ENCODE data around the gene MUL1.

The MUL1 gene

DNA sequence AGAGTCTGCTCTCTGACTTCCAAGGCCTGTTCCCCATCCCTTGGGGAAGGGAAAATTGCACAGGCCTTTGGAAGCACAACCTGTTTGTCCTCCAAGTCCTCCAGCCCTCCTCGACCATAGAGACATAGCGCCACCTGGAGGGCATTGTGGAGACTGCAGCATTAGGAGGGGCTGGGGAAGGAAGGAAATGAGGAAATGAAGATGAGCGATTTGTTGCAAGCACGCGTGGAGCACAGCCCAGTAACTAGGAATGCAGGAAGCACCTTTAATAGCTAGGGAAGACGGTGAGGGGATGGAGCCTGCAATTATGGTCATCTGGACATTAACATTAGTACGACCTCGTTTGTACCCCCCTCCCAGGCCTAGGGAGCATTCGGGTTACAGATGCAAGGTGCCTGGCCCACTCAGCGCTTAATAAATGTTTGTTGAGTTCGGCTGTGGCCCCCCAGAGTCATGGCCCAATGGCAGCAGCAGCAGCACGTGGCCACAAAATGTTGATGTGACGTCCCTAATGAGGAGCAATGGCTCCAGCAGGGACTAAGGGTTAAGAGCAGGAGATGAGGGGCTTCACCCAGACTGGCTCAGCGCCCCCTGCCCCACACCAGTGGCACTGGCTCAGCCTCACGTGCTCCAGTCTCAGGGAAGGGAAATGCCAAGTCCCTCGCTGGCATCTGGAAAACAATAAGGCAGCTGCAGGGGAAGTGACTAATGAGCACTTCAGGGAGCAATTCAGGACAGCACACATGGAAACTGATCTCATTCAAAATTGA is 13.9 kb downstream of the MUL1 start:
- peak; percentile 82 for DNase-seq (ENCODE audit: low read depth)
- H3K4me3 ChIP-seq (ENCODE audit: low read depth, low read length): no peak overlapping the region
- in situ Hi-C loops (cut with HindIII; ENCODE audit: low sequenced_read_pairs): no loop called here
- TF ChIP-seq, protein P1, sequence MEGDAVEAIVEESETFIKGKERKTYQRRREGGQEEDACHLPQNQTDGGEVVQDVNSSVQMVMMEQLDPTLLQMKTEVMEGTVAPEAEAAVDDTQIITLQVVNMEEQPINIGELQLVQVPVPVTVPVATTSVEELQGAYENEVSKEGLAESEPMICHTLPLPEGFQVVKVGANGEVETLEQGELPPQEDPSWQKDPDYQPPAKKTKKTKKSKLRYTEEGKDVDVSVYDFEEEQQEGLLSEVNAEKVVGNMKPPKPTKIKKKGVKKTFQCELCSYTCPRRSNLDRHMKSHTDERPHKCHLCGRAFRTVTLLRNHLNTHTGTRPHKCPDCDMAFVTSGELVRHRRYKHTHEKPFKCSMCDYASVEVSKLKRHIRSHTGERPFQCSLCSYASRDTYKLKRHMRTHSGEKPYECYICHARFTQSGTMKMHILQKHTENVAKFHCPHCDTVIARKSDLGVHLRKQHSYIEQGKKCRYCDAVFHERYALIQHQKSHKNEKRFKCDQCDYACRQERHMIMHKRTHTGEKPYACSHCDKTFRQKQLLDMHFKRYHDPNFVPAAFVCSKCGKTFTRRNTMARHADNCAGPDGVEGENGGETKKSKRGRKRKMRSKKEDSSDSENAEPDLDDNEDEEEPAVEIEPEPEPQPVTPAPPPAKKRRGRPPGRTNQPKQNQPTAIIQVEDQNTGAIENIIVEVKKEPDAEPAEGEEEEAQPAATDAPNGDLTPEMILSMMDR (IDR thresholded peaks at IDR 0.05; ENCODE audit: low read depth, low read length, missing control alignments): peak; percentile 98

DNA sequence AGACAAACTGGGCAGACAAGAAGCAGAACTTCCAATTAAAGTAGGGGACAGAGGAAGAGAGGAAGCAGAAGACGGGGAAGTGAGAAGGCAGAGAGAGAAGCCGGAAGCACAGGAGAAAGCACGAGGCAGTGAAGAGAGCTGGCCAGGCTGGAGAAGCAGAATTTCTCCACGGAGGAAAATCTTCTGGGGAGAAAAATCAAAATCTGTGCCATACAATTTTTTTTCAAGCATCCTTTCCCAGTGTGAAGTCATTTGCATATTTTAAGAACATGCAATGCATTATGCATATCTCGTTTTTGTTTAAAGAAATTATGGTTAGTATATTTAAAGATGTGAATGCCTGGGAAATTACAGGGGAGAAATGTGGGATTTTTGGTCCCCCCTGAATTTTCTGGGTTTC is 14.6 kb downstream of the MUL1 start:
- H3K4me3 ChIP-seq (ENCODE audit: low read depth, low read length): no peak overlapping the region
- in situ Hi-C loops (cut with HindIII; ENCODE audit: low sequenced_read_pairs): no loop called here
- TF ChIP-seq, protein P1 (IDR thresholded peaks at IDR 0.05; ENCODE audit: low read depth, low read length, missing control alignments): no peak
- no peak for DNase-seq (ENCODE audit: low read depth)

DNA sequence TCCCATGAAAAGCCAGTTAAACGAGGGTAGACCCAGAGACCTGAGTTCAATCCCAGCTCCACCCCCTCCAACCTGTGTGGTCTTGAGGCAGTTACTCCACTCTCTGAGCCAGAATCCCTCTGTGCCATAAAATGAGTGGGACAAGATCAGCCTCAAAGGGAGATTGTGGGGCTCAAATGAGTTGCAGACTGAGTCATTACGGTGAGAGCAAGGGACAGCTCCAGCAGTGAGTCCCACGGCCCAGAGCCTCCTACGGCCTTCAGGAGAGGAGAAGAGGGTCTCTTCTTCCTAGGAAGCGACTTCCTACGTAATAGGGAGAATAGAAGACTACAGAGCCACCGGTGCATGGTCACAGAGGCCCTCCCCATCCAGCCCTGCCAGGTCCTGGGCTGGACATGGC is 15.2 kb downstream of the MUL1 start:
- in situ Hi-C loops (cut with HindIII; ENCODE audit: low sequenced_read_pairs): no loop called here
- no peak for DNase-seq (ENCODE audit: low read depth)
- TF ChIP-seq, protein P1 (IDR thresholded peaks at IDR 0.05; ENCODE audit: low read depth, low read length, missing control alignments): no peak
- H3K4me3 ChIP-seq (ENCODE audit: low read depth, low read length): no peak overlapping the region

DNA sequence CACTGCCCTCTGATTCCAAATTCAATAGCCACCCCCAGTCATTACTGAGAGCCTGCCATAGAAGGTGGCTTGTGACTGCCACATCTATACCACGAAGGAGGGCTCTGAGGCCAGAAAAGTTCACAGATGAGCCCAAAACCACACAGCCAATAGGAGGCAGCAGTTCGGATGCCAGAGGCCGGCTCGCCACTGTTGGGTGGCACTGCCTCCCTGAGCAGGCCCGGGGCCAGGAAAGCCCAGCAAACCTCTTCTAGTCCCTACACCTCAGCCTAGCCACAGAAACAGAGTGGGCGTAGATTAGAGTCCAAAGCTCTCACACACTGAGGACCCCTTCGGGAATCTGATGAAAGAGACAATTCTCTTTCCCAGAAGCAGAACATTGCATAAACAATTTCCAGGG is 16.1 kb downstream of the MUL1 start:
- H3K4me3 ChIP-seq (ENCODE audit: low read depth, low read length): no peak overlapping the region
- TF ChIP-seq, protein P1 (IDR thresholded peaks at IDR 0.05; ENCODE audit: low read depth, low read length, missing control alignments): no peak
- DNase-seq (ENCODE audit: low read depth): no peak
- in situ Hi-C loops (cut with HindIII; ENCODE audit: low sequenced_read_pairs): no loop called here

DNA sequence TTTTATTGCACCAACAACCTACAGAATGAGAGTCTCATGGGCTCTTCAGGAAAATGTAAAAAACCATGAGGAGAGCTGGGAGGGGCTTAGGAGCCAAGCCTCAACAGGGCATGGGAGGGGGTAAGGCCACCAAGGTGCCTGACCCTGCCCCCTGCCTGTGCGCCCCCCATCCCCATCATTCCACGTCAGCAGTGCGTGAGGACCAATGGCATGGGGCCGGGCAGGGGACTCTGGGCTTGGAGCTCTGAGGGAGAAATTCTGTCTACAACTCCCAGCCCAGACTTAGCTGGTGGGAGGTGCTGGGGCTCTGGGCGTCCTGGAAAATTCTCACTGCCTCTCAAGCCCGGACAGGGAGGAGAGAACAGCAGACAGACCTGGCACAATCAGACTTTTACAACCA is 16.8 kb downstream of the MUL1 start:
- H3K4me3 ChIP-seq (ENCODE audit: low read depth, low read length): no peak overlapping the region
- TF ChIP-seq, protein P1 (IDR thresholded peaks at IDR 0.05; ENCODE audit: low read depth, low read length, missing control alignments): no peak
- DNase-seq (ENCODE audit: low read depth): no peak
- in situ Hi-C loops (cut with HindIII; ENCODE audit: low sequenced_read_pairs): no loop called here

DNA sequence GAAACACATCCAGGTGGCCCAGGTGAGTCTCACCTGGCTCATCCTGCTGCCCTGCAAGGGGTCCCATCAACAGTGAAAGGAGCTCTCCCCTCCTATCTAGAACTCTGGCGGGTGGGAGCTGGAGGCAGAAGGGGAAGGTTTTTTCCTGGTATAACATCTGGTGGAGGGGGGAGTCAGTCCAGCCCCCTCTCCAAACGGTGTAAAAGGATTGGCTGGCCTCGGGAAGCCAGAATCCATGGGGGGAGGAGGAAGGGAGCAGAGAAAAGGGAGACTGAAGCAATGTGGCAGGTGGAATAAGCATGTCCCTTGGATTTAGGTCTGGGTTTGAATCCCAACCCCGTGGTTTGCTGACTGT is 20.7 kb downstream of the MUL1 start:
- TF ChIP-seq, protein P1 (IDR thresholded peaks at IDR 0.05; ENCODE audit: low read depth, low read length, missing control alignments): no peak
- H3K4me3 ChIP-seq (ENCODE audit: low read depth, low read length): no peak overlapping the region
- no peak for DNase-seq (ENCODE audit: low read depth)
- in situ Hi-C loops (cut with HindIII; ENCODE audit: low sequenced_read_pairs): no loop called here

Data from astrocyte of the cerebellum (primary cell).